ENCODE results near the gene RNF138. TPM values are rescaled to one million over a fixed set of nuclear protein-coding genes. Genes with fewer than 3 reads are reported as not detected.
A peak's percentile ranks its signal among the peaks of the same experiment; 100 is the strongest.

RNF138 gene
- total and polyA plus RNA-seq, 2 of the 13 experiments (the other 11 are each of a cell fraction or from before 2014, with no cell fraction given), result 14.6 to 33.6 TPM

GRCh38 chr18:32091724-32092421 lies at the start of gene RNF138 (continued):
- TF ChIP-seq MNT (IDR thresholded peaks at IDR 0.05) (no peak), ZNF564 (CRISPR knock-in tag; IDR thresholded peaks at IDR 0.05) (no peak; the same call in 1 of the 2 replicates), HDAC1 (CRISPR knock-in tag; IDR thresholded peaks at IDR 0.05) (peak; percentile 66), GPBP1L1 (CRISPR knock-in tag; IDR thresholded peaks at IDR 0.05) (no peak), TCF7L2 (IDR thresholded peaks at IDR 0.05; ENCODE audit: low read depth, low read length) (no peak), ZNF839 (CRISPR knock-in tag; IDR thresholded peaks at IDR 0.05; ENCODE audit: borderline replicate concordance) (0 out of 2 replicates have a peak, but pooled peaks have one; percentile 49), NR2F2 (IDR thresholded peaks at IDR 0.05; ENCODE audit: borderline replicate concordance, low read depth) (no peak), ZNF646 (CRISPR knock-in tag; IDR thresholded peaks at IDR 0.05) (no peak), ZBTB26 (CRISPR knock-in tag; IDR thresholded peaks at IDR 0.05; ENCODE audit: borderline replicate concordance) (peak; percentile 65; the same call in 1 of the 2 replicates), ELF1 (CRISPR knock-in tag; IDR thresholded peaks at IDR 0.05) (peak; percentile 57), ZNF740 (CRISPR knock-in tag; IDR thresholded peaks at IDR 0.05) (no peak), DPF2 (CRISPR knock-in tag; IDR thresholded peaks at IDR 0.05; ENCODE audit: borderline replicate concordance, low read depth) (no peak), ZNF605 (CRISPR knock-in tag; IDR thresholded peaks at IDR 0.05) (peak; percentile 92), ZSCAN30 (CRISPR knock-in tag; IDR thresholded peaks at IDR 0.05) (0 out of 2 replicates have a peak, but pooled peaks have one; percentile 87), KDM2A (CRISPR knock-in tag; IDR thresholded peaks at IDR 0.05; ENCODE audit: borderline replicate concordance, low read depth) (peak; percentile 85), MBNL3 (CRISPR knock-in tag; conservative IDR thresholded peaks at IDR 0.05) (no peak), ZNF224 (CRISPR knock-in tag; IDR thresholded peaks at IDR 0.05) (0 out of 2 replicates have a peak, but pooled peaks have one; percentile 13), LBX2 (CRISPR knock-in tag; IDR thresholded peaks at IDR 0.05; ENCODE audit: borderline replicate concordance) (no peak; the same call in 1 of the 2 replicates)
